K562 (cell line): ENCODE results near the gene PTPRM.

Experiments used
- ARHGAP35 ChIP-seq: fragments of 450-650 bp; IDR thresholded peaks from 2 replicates; pipeline ENCODE4 v1.6.1; 2018; ENCODE audit not compliant: partially characterized antibody
- BRF2 ChIP-seq: IDR thresholded peaks from 3 replicates; pipeline ENCODE4 v1.6.1; 2011; ENCODE audit warnings: borderline replicate concordance, mild to moderate bottlenecking; ENCODE audit not compliant: insufficient read length, insufficient read depth
- CTCF ChIP-seq, 3 experiments: IDR thresholded peaks in 2 of 3; conservative IDR thresholded peaks in 1 of 3; 2 replicates each; pipeline ENCODE4 v1.5.1; 2011 to 2012; ENCODE audit warnings: low read length in 3 of 3, mild to moderate bottlenecking in 3 of 3, control low read depth in 2 of 3, improper control_type of control experiment in 1 of 3, inconsistent platforms in 1 of 3, low read depth in 1 of 3, mixed read lengths in 1 of 3, moderate library complexity in 1 of 3; ENCODE audit not compliant: insufficient read depth in 2 of 3
- E2F1 ChIP-seq: sonication (generic); formaldehyde crosslinking; IDR thresholded peaks from 2 replicates; pipeline ENCODE4 v1.8.1; 2023; ENCODE audit warnings: mild to moderate bottlenecking, missing genetic modification reagents, moderate library complexity
- JUNB ChIP-seq: fragments of 450-650 bp; formaldehyde crosslinking; conservative IDR thresholded peaks from 2 replicates; pipeline ENCODE4 v1.4.0; 2020; ENCODE audit warnings: mild to moderate bottlenecking
- KLF16 ChIP-seq: IDR thresholded peaks from 2 replicates; pipeline ENCODE4 v1.6.1; 2016; ENCODE audit warnings: antibody characterized with exemption
- MAZ ChIP-seq, 2 experiments: fragments of 450-650 bp in 1 of 2; sonication (generic) in 1 of 2; formaldehyde crosslinking; IDR thresholded peaks in 1 of 2; conservative IDR thresholded peaks in 1 of 2; 2 replicates each; pipeline versions ENCODE4 v1.4.0 to v1.5.0; 2020; ENCODE audit warnings: mild to moderate bottlenecking in 1 of 2, missing genetic modification reagents in 1 of 2
- PATZ1 ChIP-seq: fragments of 250-450 bp; sonication (Bioruptor Pico); IDR thresholded peaks from 2 replicates; pipeline ENCODE4 v1.5.0; 2020; ENCODE audit warnings: mild to moderate bottlenecking, borderline replicate concordance
- POLR2AphosphoS5 ChIP-seq: IDR thresholded peaks from 2 replicates; pipeline ENCODE4 v1.6.1; 2011; ENCODE audit warnings: mild to moderate bottlenecking, low read depth, low read length, moderate library complexity; ENCODE audit not compliant: control insufficient read depth, insufficient read depth
- USF2 ChIP-seq: sonication (generic); formaldehyde crosslinking; IDR thresholded peaks from 2 replicates; pipeline ENCODE4 v1.5.0; 2020; ENCODE audit warnings: missing genetic modification reagents
- ZNF274 ChIP-seq: IDR thresholded peaks from 2 replicates; pipeline ENCODE4 v1.6.1; 2011; ENCODE audit warnings: low read depth, mild to moderate bottlenecking, low read length, moderate library complexity, borderline replicate concordance

- no peak for TF ChIP-seq POLR2AphosphoS5
- TF ChIP-seq CTCF (IDR thresholded peaks at IDR 0.05 in 2 of 3, conservative IDR thresholded peaks at IDR 0.05 in 1 of 3; ENCODE audit: insufficient read depth in 2 of 3, low read depth in 1 of 3, low read length in 3 of 3) = no peak
- TF ChIP-seq ARHGAP35 = no peak
- no peak for TF ChIP-seq JUNB (CRISPR knock-in tag)
- no peak for TF ChIP-seq BRF2
- TF ChIP-seq PATZ1 (CRISPR knock-in tag) = no peak
- TF ChIP-seq MAZ (CRISPR knock-in tag; conservative IDR thresholded peaks at IDR 0.05 in 1 of 2, IDR thresholded peaks at IDR 0.05 in 1 of 2) = no peak
- TF ChIP-seq USF2 (CRISPR knock-in tag) = no peak
- no peak for TF ChIP-seq E2F1
- TF ChIP-seq KLF16 = no peak
- no peak for TF ChIP-seq ZNF274
These were observed 117.8 kb downstream of the PTPRM start for GRCh38 chr18:7684966-7685365.
